Liver (tissue), 3 donors: ENCODE measurements around the gene TSPEAR.

ENCODE experiments used
- CTCF ChIP-seq: fragments of 150-350 bp; IDR thresholded peaks from 2 replicates; pipeline ENCODE4 v1.5.1; 2017; ENCODE audit warnings: improper control_type of control experiment, low read depth, low read length; ENCODE audit not compliant: missing input control
- SP1 ChIP-seq: IDR thresholded peaks from 2 replicates; pipeline ENCODE4 v1.6.1; 2018; ENCODE audit warnings: antibody characterized with exemption, mild to moderate bottlenecking
- ZBTB33 ChIP-seq: IDR thresholded peaks from 2 replicates; pipeline ENCODE4 v1.6.1; 2016; ENCODE audit warnings: antibody characterized with exemption
- donor health status: healthy.
- donor health status: healthy.

GRCh38 chr21:44502171-44502958 is 209.0 kb downstream of the TSPEAR start:
- no peak for TF ChIP-seq CTCF
- no peak for TF ChIP-seq SP1
- TF ChIP-seq ZBTB33, result no peak
